ENCODE results near the gene CNPY1.

DNA sequence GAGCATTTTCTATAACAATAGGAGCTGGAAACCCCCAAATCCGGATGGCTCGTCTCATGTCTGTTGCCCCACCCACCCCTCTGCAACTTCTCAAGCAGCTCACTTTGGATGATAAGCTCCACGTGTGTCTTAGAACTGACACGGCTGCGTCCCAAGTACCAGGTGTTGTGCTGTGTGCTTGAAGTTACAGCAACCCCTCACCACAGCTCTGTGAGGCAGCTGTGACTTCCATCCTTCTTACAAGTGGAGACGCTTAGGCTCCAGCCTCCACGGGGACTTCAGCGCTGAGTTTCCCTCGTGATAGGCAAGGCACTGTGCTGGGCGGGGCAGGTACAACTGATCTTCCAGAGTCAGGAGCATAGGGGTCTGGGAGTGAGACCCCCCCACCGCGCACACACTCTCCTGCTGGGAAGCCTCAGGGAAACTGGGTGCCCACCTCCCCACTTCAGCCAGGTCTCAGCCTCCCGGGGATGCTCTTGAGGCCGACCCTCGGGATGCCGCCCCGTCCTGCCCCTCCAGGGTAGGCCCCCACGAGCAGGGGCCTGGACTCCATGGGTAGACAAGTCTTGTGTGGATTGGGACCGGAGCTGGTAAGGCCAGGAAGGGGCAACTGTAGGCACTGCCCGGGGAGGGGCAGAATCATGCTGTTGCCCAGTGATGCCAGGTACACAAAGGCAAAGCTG lies 57.1 kb downstream of the CNPY1 start:
- TF ChIP-seq, protein P1, sequence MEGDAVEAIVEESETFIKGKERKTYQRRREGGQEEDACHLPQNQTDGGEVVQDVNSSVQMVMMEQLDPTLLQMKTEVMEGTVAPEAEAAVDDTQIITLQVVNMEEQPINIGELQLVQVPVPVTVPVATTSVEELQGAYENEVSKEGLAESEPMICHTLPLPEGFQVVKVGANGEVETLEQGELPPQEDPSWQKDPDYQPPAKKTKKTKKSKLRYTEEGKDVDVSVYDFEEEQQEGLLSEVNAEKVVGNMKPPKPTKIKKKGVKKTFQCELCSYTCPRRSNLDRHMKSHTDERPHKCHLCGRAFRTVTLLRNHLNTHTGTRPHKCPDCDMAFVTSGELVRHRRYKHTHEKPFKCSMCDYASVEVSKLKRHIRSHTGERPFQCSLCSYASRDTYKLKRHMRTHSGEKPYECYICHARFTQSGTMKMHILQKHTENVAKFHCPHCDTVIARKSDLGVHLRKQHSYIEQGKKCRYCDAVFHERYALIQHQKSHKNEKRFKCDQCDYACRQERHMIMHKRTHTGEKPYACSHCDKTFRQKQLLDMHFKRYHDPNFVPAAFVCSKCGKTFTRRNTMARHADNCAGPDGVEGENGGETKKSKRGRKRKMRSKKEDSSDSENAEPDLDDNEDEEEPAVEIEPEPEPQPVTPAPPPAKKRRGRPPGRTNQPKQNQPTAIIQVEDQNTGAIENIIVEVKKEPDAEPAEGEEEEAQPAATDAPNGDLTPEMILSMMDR (IDR thresholded peaks at IDR 0.05) = no peak
- TF ChIP-seq EP300 (IDR thresholded peaks at IDR 0.05) (no peak), POLR2AphosphoS5 (IDR thresholded peaks at IDR 0.05) (no peak)

All from suprapubic skin (tissue), 4 donors.